GM19193 (cell line): ENCODE results near the gene LRRC23.

ENCODE experiments used
- POLR2A ChIP-seq: IDR thresholded peaks from 4 replicates; pipeline ENCODE4 v1.6.1; 2011; ENCODE audit not compliant: insufficient read depth, insufficient read length; ENCODE audit errors: extremely low read depth

LRRC23 gene

GRCh38 chr12:6963016-6963731 lies 58.6 kb downstream of the LRRC23 start:
- no peak for TF ChIP-seq POLR2A
